NCI-H1436 (cell line): ENCODE results near the gene KLHL1.

Experiments
- DNase-seq: peaks from one replicate; lab custom pipeline; 2025; lab: John Stamatoyannopoulos, UW

Gene KLHL1

DNA sequence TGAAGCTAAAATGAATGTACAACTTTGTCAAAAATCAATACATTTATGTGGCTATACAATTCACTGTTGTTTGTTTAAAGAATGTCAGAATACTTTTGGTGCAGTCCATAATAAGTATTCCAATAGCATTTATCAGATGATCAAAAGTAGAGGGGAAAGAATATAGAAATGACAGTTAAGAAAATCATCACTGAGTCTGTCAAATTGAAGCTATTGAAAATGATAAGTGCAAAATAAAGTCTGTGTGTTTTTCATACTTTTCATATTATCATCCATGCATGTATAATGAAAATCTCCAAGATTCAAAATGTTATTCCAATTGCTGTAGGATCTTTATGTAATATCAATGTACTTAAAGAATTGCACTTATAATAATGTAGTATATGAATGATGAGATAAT is 93.9 kb downstream of the KLHL1 start:
- no peak for DNase-seq

DNA sequence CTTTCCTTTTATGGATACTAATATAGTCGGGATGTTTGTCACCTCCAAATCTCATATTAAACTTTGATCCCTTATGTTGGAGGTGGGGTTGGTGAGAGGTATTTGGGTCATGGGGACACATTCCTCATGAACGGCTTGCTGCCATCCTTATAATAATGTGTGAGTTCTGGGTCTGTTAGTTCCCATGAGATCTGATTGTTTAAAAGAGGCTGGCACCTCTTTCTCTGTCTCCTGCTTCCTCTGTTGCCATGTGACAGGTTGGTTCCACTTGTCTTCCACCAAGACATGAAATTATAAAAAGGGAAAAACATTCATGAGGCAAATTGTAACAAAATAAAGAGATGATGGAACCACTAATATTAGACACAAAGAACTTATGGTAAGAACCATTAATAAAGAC is 108.4 kb downstream of the KLHL1 start:
- DNase-seq = no peak

DNA sequence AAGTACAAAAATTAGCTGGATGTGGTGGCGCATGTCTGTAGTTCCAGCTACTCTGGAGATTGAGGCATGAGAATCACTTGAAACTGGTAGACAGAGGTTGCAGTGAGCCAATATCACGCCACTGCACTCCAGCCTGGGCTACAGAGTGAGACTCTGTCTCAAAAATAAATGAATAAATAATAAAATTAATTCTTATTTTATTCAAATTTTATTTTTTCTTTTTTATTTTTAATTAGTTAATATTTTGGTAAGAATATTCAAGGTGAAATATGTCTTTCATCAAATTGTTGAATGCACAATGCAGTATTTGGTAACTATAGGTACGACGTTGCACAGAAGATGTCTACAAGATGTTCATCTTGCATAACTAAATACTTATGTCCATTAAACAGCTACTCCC is 111.2 kb downstream of the KLHL1 start:
- no peak for DNase-seq

DNA sequence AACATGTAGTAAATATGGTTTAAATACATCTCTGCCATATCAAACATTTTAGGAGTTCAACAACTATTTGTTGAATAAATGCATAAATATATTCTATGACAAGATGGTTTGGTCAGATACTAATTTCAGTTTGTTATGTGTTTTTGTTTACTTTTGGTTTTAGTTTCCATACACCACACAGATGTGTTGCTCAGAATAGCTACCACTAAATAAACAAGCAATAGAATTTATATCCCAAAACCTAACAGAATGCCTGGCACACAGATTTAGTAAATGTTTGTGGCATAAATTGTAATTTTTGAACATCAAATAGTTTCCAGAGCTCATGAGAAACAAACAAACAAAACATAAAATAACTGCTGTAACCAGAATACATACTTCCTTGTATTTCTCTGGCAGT is 127.5 kb downstream of the KLHL1 start:
- no peak for DNase-seq

DNA sequence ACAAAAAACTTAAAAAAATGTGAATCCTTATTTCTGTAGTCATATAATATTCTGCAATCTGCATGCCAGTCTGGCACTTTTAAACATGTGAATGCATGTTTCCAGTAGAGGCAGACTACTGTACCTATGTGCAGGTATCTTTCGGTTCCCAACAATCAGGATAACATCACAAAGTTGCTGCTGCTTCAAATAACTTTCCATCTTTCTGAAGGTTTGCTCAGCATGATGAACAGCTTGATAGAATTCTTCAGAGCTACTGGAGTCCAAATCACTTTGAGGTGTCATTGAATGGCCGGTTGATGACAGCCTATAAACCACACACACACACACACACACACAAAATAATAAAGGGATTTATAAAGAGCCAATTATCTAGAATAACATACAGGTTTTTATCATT is 132.8 kb downstream of the KLHL1 start:
- DNase-seq = no peak

DNA sequence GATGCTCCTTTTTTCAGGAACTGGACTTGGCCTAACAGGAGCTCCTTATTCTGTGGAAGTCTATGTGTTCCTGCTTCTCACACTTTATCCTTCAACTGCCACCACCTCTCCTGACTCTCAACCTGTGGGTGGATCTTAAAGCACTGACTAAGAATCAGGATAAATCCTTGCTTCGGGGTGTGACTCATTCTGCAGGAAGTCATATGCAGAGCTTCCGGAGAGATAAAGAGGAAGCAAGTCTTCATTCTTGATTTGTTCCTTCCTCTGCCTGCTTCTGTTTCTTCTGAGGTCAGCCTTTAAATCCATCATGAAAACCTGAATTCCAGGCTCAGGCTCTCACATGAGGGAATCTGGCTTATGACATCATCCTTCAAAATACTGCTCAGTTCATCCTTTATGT is 137.7 kb downstream of the KLHL1 start:
- DNase-seq = no peak

DNA sequence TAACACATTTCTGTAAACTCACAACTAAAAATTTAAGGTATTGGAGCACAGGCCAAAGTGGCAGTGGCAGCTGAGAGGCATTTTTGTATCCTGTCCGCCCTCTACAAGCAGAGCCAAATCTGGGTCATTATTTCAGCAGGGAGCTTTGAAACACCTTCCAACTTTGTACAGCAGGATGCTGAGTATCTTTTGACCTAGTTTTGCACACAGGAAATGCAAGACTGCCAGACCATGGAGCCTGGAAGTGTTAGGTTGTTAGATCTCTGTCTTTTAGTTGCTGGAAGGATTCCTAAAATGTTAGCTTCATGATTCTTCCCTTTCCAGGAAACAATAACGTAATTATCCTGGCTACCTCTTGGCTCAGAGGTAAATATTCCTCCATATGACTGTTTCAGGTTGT is 149.2 kb downstream of the KLHL1 start:
- DNase-seq = no peak

DNA sequence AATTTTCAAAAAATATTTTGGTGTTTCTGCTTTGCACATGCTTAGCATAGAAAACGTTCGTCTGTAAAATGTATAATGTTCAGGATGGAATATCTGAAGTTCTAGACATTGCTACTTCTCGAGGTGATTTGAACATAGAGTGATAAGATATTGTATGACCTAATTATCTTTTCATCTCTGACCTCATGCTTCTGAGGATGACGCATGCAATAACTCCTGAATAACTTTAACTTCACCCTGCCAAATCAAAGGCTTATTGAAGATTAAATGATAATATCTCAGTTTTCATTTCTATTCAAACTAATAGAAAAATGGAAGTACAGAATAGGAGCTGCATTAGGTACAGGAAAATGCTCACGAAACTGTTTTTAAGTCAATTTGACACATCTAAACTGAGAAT is 151.4 kb downstream of the KLHL1 start:
- no peak for DNase-seq

DNA sequence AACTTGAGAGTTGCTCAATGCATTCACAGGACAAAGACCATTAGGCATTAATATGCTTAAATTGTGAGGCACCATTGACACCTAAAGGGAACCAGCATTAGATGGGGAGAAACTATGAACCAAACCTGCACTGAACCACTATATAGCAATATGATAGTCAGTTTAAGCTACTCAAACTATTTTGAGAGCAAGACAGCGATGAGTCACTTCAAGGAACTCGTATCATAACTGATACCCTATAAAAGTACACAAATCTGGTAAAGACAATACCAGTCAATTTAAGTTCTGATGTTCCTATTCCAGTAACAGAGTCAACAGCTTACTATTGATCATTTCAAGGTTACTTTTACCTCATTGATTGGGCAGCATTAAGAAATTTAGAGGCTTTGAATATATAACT is 151.9 kb downstream of the KLHL1 start:
- no peak for DNase-seq

DNA sequence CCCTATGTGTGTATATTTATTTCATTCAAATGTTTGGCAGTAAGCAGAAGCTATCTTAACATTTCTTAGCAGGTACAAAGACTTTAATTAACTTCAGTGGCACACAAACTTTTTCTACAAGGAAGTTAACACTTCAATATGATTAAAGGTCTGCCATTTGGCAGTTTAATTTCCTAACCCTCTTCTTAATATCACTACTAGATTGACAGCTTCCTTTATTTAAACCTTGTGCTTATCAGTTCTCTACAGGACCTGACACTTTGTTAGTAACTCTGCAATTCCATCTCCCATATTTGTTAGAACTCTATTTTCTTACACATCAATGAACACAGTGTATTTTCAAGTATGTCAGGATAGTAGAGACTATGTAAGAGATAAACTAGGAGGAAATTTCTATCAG is 153.0 kb downstream of the KLHL1 start:
- no peak for DNase-seq

DNA sequence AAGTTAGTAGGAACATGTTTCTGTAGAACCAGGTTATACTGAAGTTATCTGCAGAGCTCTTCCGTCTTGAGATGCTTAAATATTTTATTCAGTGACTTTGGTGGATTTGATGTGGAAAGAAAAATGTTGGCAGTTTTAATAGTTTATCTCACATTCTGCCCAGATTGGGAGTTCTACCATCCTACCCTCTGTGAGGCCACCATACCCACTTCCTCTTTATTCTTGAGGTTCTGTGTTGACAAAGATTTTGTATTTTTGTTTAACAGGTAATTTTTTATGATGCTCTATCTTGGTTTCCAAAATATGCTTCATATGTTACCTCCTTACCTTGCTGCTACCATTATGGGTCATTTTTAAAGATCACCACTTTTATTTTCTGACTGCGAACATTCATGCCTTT is 156.8 kb downstream of the KLHL1 start:
- no peak for DNase-seq

DNA sequence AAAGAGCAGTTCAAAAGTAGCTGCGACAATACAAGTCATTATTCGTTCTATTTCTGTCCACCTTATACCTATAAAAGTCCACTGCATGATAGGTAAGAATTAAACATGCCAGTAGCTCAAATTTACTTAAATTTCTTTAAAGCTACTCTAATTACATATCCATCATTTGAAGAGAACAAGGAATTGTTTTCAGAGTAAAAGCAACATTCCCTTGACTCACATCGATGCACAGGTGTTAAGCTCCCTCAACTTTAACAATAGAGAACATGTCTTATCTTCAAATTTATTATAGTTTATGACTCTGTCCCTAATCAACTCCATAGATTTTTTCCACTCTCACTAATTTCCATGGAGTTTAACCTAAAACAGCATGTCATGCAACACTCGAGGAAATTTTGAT is 158.1 kb downstream of the KLHL1 start:
- DNase-seq = no peak

DNA sequence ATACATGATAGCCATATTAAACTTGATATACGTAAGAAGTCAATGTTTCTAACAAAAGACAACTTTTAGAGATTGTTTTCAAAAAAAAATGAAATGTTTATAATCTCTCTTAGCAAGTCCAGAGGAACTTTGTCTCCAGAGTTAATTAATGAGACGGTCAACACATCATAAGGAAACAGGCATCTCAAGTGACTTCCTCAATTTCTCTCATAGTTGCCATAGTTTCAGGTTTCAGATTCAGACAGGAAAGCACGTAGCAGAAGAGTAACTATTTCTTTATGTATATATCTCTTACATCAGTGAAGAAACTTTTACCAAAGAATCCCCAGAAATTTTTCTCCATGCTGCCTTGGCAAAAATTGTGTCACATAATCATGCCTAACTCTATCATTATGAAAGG is 160.2 kb downstream of the KLHL1 start:
- DNase-seq = no peak

DNA sequence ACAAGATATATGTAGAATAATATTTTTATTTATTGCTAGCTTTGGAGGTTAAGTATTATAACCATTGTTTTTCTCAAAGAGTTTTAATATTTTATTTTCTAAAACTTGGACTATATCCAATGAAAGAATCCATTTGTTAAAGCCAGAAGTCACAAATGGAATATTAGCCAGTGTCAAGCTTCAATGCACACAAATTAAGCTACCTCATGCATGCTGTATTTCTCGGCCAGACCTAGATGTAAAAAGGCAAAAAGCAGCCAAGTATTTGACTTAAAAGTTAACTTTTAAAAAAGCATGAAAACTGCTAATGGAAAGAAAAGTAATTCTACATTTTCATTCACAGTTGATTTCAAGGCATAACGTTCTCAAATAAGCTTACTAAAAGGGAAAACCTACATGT is 160.7 kb downstream of the KLHL1 start:
- no peak for DNase-seq

DNA sequence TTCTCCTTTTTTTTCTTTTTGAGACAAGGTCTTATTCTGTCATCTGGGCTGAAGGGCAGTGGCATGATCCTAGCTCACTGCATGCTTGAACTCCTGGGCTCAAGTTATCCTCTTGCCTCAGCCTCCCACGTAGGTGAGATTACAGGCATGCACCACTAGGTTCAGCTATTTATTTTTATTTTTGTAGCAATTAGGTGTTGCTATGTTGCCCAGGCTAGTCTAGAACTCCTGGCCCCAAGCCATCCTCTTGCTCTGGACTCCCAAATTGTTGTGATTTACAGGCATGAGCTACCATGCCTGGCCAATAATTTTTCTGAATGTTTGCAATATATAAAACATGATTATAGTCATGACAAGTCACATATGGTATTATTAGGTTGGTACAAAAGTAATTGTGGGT is 161.7 kb downstream of the KLHL1 start:
- no peak for DNase-seq

DNA sequence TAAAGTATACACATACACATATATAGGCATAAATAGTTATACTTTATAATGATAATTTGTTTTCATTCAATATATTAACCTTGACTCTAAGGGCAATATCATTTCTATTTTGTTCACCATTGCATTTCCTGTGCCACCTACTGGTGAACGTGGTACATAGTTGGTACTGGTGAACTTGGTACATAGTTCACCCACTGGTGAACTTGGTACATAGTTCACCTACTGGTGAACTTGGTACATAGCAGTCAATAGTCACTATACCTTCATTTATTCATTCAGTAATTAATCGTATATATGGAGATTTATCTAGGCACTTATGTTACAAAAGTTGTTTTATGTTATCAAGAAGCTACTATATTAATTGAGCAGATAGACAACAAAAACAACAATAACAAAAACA is 173.2 kb downstream of the KLHL1 start:
- no peak for DNase-seq

DNA sequence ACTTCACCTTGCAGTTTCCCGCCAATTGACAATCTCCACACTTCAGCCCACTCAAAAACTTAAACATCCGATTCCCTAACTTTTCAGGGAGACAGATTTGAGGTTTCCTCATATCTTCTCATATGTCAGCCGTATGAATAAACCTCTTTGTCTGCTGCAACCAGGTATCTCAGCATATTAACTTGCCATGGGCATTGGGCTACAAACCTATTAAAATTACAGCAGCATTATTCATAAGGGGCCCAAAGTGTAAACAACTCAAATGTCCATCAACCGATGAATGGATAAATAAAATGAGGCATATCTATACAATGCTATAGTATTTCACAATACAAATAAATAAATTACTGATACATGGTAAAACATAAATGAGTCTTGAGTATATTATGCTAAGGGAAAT is 180.0 kb downstream of the KLHL1 start:
- no peak for DNase-seq

DNA sequence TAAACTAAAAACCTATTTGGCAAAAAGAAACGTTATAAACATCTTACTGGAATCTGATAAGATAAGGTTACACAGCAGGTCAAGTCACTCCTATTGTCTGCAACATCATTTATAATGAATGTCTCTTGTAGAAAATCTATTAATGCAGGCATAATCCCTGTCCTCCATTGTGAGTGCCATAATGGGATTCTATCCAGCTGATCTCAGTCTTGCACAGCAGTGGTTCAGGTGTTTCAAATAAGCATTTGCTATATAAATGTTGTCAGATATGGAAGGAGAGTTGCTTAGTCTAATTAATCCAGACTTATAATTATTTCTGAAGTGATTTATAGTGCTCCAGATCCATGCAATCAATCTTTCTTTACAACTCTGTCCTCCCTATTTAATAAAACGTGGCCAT is 187.1 kb downstream of the KLHL1 start:
- DNase-seq = no peak

DNA sequence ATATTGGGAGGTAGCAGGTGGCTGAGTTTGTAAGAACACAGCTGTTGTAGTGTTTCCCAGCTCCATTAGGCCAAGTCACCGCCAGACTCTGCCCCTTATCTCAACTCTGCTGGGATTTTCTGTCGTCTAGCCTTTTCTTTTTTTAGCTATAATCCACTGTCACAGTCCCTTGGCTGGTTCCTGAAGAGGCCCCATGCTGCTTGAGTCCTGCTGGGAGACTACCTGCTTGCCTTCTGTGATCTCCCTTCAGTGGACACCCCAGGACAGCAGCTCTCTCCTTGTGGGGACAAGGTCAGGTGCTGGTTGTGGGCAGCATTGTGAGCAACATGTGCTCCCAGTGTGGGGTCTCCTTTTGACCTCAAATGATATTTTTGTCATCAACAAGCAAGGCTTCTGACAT is 195.6 kb downstream of the KLHL1 start:
- DNase-seq = no peak

DNA sequence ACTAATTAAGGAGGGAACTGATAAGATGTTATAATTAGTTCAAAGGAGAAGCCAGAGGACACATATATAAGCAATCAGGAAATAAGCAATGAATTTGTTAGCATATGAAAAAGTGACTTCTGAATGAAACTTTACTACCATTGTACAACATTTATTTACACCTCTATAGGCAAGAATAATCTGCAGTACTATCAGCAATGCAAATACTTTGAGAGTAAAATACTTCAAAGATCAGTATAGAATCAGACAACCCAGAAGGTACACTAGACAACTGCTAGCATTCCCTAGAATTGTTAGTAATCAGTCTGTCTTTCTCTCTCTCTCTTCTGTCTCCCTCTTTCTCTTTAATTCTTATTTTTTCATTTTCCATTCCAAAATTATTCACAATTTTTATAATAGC is 197.5 kb downstream of the KLHL1 start:
- DNase-seq = no peak

DNA sequence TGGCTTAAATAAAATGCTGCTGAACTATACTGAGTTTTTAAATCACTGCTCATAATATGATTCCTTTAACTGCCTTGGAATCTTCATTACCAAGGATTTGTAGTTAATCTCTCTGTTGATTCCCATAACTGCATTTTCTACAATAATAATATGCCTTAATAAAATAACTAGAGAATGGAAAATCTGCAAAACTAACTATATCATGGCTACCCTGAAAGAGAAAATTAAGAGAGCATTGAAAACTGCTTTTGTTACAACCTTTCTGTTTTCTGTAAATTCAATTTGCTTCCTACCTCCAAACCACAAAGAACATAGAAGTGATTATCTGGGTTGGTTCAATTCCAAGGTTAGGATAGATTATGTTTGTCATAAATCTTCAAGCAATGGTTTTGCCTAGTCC is 203.5 kb downstream of the KLHL1 start:
- DNase-seq = no peak

DNA sequence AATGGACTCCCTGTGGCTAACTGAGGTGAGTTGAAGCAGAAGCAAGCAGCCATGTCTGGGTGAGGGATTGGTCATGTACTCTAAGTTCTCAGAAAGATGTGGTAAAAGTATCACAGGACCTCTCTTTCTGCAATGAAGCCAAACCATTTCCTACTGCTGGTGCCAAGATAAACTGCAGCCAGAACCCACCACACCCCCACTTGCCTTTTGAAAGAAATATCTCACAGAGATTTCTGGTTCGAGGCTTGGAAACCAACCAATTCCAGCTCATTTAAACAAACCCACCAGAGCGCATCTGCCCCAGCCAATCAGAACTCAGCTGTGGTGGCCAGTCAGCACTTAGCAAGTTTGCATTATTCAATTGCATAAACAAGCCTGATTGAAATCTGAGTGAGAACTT is 205.2 kb downstream of the KLHL1 start:
- DNase-seq = no peak

DNA sequence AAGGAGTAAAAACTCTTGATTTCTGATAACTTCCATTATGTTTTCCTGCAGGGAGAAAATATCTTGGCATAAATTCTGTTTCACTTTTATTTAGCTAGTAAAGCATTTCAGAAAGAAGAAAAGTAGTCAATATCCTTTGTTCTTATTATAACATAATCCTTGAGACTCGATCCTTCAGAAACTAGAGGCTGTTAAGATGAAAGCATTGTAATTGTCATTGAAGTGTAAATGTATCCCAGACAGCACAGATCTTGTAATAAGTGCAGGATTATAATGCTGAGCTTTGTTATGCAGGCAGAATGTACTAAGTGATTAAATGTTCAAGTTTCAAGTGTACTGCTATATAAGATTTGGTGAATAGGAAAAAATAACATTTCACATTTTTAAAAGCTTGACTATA is 225.8 kb downstream of the KLHL1 start:
- DNase-seq = no peak

DNA sequence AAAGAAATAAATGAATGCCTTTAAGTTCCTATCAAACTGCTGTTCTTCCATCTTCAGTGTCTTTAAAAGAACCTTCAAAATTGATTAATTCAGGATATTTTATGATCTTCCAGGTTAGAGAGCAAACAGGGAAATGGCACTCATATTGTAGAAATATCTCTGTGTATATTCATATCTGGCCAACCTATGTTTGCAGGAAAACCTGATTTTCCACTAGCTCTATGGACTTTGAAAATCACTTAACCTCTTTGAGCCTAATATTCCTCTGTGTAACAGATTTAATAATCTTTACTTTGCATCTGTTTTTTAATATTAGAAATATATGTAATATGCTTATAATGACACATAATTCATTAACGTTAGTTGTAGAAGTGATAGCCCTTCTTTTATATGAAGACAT is 228.3 kb downstream of the KLHL1 start:
- DNase-seq = no peak

DNA sequence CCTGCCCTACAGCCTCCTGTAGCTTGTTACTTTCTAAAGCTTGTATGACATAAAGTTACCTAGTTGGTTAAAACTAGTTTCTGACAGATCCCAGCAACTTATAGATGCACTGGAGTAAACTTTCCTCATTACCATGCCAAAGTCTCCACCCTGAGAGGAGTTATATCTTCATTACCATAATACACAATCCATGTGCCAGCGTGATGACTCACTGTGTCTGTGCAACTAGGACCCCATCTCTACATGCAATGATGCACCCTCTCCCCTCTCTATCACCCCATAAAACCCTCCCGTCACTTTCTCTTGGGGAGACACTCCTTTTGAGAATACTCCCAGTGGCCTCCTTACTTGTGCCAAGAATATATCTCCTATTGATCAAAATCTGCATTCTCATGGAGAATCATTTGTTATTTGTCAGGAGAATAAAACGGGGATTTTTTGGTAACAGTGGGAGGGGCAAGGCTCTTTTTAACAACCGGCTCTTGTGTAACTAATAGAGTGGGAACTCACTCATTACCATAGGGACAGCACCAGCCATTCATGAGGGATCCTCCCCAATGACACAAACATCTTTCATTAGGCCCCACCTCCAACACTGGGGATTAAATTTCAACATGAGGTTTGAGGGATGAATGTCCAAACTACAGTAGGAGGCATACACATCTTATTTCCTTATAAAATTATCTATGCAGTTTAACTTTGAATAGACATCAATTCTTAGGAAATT is 235.8 kb downstream of the KLHL1 start:
- DNase-seq = no peak
